ENCODE measurements around the gene FSCN2.
A peak's percentile ranks its signal among the peaks of the same experiment; 100 is the strongest.

FSCN2 gene

GRCh38 chr17:81544281-81544974 lies 16.3 kb downstream of the FSCN2 start:
- DNase-seq, result no peak

- no peak for DNase-seq
Observed at GRCh38 chr17:81545160-81545949, 17.2 kb downstream of the FSCN2 start.

DNA sequence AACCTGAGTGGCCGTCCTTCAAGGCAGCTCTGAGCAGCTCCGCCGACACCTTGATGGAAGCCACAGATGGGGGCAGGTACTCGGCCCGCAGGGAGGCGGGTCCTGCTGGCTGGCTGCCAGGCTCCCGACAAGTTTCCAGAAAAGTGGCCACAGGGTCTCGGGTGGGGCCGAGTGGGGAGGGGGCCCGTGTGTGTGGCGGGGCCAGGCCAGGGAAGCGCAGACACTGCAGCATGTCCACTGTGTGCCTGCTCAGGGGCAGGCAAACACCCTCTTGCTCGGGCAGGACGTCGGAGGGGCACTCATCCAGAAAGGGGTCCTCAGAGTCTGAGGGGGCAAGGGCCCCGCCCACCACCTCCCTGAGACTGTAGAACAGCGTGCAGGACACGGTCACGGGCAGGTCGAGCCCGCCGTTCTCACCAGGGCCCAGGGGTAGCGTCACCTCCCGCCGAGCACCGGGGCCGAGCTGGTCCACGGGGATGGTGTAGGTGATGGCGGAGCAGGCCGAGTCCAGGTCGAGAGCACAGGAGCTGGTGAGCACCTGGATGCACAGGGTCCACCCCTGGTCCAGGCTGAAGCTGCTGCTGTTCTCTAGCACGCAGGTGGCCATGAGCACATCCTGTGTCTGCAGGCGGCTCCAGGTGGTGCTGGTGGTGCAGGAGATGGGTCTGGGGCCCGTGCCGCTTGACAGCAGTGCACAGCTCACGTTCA lies 18.9 kb downstream of the FSCN2 start:
- DNase-seq, result no peak

DNA sequence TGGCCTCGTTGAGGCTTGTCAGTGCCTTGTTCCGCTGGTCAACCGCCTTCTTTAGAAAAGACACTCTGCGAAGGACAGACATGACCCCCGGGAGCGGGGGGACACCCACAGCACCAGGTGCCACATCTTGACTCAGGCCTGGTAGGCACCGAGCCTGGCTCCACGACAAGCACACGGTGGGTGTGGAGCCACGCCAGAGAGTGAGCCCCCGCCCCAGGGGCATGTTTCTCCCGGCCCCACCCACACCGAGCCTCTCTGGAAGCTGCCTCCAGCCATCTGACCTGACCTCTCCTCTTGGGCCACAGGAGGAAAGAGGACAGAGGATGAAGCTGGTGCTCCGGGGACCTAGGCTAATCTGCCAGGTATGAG lies 19.4 kb downstream of the FSCN2 start:
- DNase-seq, result no peak

- no peak for DNase-seq
Observed at GRCh38 chr17:81549031-81549557, 20.9 kb downstream of the FSCN2 start.

GRCh38 chr17:81549826-81550225 lies 21.6 kb downstream of the FSCN2 start:
- DNase-seq, result no peak

DNA sequence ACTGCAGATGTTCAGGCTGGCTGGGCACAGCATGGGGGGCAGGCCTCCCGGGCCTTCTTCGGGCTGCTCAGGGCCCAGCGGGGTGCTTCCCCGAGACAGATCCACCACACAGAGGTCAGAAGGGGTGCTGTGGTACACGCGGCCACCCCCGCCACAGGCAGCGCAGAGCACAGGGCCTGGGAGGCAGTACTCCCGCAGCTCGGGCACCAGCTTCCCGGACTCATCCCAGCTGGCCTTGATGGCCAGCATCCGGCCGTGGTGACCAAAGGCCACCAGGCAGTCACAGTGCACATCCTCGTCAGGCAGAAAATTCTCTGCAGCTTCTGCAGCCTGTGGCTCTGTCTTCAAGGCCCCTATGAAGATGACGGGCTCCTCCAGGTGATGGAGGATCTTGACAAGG lies 22.1 kb downstream of the FSCN2 start:
- DNase-seq, result no peak

DNA sequence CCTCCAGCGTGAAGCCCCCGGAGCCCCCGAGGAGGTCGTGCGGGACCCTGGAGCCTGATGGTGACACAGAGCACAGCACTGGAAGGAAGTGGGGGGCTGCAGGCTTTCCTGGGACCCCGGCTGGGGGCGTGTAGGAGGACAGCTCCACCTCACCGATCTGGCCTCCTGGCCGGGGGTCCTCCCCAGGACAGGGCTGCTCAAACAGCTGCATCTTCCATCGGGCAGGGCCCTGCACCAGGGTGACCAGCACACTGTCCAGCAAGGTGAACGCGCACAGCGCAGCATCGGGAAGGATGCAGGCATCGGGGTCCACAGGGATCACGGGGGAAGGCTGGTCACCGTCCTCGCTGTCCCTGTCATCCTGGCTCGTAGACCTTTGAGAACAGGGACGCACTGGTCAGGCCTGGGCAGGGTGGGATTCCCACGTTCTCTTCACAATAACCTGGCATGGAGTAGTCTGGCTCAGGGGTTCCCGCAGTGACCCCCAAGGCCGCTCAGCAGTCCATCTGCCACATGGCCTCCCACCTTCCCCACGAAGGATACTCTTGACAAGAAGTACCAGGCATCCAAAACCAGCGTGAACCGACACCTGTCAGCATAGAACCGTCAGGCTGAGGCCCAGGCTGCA lies 22.8 kb downstream of the FSCN2 start:
- DNase-seq, result no peak

DNA sequence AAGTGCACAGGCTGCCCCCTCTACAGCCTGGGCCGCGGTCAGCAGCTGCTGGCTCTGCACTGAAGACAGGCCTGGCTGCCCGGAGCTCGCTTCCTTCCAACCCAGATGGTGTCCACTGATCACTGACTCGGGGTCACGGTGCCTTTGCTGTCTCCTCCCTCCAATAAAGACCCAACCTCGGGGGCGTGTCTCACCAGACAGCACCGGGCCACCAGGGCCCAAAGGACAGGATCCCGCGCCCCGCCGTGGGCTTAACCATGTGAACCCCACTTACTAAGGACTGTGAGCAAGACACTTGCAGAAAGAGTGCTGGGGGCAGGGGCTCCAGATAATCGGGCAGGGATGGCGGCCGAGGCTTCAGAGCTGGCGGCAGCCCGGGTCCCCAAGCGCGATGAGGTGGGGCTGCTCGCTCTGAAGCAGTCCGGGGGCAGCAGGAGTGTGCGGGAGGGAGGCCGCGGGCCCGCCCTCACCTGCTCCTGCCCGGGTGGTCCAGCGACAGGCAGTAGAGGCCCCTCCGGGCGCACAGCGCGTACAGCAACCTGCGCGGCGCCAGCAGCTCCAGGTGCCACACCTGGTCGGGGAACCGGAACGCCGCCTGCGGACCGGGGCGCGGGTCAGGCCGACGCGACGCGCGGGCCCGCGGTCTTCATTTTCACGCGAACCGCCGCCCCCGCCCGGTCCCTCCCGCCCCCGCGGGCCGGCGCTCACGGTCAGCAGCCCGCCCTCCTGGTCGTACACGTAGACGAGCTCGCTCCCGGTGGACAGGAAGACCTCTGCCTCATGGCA lies 23.5 kb downstream of the FSCN2 start:
- no peak for DNase-seq

DNA sequence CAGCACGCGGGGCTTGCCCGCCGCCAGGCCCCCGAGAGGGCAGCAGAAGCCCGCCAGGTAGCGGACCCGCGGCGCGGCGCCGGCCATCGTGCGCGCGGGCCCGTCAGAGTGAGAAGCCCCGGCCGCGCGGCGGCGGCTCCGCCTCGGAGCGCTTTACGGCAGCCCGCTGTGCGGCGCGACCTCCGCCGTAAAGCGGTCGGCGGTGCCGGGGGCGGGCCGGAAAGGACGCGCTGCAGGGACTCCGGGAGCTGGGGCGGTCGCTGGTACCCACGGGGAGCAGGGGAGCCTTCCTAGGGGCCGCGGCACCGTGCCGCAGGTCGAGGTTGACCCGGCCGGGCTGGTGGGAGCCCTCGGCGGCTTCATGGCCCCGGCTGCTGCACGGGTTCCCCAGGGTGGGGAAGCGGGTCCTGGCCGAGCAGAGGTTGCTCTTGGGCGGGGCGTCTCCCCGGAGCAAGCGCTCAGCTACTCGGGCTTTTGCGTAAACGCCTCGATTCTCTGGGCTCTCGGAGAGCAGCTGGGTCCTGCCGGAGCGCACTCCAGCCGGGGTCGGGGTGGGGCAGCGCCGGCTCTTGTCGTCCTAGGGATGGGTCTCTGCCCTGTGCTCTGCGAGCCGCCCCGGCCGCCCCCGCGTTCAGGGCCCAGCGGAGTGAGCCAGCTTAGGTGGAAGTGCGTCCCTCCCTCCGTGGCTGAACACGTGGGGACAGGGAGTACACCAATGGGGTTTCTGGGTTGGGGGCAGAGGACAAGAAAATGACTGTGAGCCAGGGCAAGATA lies 24.3 kb downstream of the FSCN2 start, which contains the start of gene FAAP100:
Gene FAAP100, minus strand, starts transcription at position 110 of the 774 bp plus-strand sequence. Its CDS starts 23 bp downstream, at position 87.
- DNase-seq, result peak; percentile 49

GRCh38 chr17:81553018-81553615 lies 24.9 kb downstream of the FSCN2 start:
- DNase-seq, result peak; percentile 91

GRCh38 chr17:81553616-81554181 lies 25.5 kb downstream of the FSCN2 start:
- DNase-seq, result peak; percentile 73

GRCh38 chr17:81556175-81556691 lies 28.1 kb downstream of the FSCN2 start:
- DNase-seq, result no peak

GRCh38 chr17:81556863-81557262 lies 28.7 kb downstream of the FSCN2 start:
- no peak for DNase-seq

DNA sequence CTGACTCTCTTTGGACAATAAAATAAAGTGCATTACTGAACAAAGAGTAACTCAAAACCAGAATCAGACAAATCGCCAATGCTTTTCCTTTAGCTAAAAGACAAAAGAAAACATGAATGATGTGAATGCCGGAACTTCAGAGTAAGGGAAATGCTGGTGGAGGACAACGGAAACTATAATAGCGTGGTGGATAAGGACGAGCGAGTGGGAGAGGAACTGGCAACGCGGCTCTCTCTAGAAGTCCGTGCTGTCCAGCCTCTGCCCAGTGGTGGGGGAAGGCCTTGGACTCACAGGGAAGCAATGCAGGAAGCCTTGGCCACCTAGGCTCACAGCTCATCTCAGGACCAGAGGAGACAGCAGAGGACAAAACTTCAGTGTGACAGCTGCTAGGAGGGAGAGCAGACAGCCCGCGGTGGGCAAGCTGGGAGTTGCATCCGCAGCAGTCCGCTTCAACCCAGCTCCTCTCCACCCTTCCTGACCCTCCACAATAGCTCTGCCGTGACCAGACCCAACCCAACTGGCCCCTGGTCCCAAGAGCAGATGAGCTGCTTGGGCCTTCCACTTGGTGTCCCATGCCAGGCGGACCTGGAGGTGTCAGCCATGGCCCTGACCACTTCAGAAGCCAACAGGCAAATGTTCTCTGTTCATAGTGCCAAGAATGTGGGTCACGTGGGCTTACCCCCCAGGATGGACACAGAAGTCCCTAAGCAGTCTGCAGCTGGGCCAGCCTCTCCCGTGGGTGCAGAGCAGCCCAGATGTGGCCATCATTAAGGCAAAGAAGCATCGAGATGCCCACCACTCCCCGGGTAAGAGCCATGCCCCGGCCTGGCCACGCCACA lies 29.3 kb downstream of the FSCN2 start:
- no peak for DNase-seq

- no peak for DNase-seq
Observed at GRCh38 chr17:81558115-81558468, 29.9 kb downstream of the FSCN2 start.

DNA sequence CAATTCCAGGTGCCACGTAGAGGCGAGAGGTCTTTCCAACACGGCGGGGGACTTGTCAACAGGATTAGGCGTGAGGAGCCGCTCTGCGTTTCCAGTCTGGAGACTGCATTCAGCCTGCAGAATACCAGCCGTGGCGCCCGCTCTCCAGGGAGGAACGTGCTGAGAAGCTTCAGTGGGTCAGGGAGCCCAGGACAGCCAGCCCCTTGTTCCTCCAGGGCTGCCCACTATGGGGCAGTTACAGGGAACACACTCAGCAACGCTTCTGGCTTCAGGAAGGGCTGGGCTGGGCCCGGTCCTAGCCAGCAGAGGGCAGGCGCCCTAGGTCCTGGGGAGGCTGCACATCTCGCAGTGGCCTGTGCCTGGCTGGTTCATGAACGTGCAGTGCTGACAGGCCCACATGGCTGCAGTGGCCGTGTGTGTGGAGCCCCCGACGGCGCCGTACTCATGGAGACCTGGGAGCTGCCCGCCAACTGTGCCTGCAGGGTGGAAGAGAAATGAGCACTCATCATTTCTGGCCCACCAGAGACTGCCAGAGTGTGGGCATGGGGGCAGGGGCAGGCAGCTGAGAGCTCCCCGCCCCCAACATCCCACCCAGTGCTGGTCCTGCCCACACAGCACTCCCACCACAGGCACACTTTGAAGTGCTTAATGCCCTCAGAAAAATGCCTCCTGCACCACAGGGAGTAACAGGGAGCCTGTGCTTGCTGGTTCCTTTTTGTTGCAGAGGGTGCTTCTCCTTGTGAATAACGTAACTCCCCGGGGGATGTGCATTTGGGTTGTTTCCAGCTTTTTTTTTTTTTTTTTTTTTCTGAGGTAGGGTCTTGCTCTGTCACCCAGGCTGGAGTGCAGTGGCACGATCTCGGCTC lies 31.0 kb downstream of the FSCN2 start:
- DNase-seq, result no peak

- no peak for DNase-seq
Observed at GRCh38 chr17:81561494-81561885, 33.3 kb downstream of the FSCN2 start.
